Globus pallidus (tissue), 1 donor: ENCODE data around the gene CHST8.

ENCODE experiments used
- DNase-seq: peaks from one replicate; pipeline ENCODE4 v3.0.0-alpha.2; 2015; ENCODE audit warnings: low spot score

The CHST8 gene

DNA sequence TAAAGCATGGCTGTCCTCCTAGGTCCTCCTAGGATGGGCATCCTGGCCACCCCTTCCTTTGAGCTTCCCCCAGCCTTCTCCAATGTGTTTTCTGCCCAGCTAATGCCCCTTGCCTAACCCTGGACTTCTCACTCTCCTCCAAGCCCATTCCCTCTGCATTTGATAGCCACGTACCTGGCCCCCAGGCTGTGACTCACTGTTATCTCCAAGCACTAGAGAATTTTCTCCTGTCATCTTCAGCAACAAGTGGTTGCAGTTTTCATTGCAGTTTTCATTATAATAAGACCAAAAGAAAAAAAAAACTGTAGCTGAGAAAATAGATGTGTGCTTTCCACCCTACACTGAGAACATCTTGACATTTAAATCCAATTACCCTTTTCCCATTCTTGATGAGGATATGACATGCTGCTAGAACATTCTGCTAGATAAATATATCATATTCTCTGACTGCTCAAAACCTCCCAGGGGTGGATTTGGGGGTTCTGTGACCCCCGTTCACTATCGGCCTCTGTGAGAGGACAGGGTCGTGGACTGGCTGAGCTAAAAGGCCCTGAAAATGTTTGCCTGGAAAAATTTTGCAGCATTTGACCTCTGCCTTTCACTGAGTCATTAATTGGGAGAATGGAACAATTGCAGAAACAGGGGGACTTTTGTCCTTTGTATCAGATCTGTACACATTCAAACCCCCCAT is 116.1 kb downstream of the CHST8 start:
- no peak for DNase-seq

GRCh38 chr19:33740811-33741396 is 119.2 kb downstream of the CHST8 start:
- peak; percentile 12 for DNase-seq

DNA sequence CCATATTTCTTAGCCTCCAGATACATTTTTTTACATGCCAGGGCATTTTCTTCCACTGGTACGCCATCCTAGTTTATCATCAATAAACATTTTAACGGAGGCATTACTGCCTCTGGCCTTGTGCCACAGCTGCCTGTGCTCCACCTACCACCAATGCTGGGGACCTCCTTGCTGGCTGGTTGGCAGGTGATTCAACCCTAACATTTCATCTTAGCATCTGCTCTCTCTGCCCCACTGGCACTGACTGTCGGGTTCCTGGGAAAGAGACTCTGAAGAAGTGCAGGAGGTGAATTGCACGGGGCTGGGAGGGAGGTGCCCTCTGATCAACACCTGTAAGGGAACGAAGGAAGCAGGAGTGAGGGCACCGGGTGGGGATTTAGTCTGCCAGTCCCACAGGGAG is 123.5 kb downstream of the CHST8 start:
- DNase-seq: no peak

DNA sequence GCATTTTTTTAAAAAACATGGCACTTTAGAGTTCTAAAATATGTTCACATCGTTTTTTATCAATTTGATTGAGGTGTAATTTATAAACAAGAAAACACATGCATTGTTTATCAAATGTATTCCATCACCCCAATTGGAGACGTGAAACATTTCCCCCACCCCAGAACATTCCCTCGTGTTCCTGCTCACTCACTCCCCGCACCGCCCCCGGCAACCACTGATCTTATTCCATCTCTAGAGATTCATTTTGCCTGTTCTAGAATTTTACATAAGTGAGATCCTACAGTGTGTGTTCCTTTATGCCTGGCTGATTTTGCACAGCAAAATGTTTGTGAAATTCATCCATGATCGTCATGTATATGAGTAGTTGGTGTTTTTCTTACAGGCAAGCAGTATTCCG is 124.4 kb downstream of the CHST8 start:
- DNase-seq: no peak

GRCh38 chr19:33747273-33747672 is 125.5 kb downstream of the CHST8 start:
- no peak for DNase-seq

DNA sequence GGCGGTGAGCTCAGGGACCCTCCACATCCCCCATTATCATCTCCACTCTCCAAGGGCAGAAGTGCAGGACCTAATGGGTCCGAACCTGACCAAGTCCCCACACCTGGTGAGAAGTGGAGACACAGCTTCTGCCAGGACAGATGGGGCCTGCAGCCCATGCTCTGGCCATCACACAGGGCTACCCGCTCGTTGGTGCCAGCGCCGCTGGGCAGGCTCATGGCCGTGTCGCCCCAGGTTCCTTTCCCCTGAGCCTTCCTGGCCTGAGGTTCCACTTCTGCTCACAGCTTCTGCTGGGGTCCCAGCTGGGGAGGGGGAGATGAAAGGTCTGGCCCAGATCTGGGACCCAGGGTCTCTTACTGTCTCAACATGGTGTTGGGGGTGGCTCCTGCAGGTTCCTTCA is 126.5 kb downstream of the CHST8 start:
- DNase-seq: no peak

GRCh38 chr19:33749016-33749415 is 127.3 kb downstream of the CHST8 start:
- no peak for DNase-seq

DNA sequence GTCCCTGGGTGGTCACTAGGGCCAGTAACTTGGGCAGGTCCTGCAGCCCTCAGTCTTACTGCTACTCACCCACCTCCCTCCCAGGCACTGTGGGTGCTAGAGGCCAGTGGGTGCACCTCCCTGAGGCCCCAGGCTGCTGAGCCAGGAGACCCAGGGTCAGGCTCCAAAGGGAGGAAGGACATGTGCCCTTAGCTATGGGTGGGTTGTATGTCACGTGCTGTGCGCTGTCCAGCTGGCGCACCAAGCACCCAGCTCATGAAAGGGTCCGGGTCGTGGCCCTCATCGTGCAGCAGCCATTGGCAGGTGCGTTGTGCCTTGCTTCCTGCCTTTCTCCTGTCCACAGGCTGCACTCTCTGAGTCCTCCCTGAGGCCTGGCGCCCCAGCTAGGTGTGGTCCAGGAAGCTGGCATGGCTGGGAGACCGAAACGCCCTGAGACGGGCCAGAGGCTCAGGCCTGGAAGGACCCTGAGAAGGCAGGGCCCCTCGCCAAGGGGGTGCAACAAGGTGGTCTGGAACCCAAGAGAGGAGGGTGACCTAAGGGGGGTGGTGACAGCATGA is 127.9 kb downstream of the CHST8 start:
- DNase-seq: no peak

DNA sequence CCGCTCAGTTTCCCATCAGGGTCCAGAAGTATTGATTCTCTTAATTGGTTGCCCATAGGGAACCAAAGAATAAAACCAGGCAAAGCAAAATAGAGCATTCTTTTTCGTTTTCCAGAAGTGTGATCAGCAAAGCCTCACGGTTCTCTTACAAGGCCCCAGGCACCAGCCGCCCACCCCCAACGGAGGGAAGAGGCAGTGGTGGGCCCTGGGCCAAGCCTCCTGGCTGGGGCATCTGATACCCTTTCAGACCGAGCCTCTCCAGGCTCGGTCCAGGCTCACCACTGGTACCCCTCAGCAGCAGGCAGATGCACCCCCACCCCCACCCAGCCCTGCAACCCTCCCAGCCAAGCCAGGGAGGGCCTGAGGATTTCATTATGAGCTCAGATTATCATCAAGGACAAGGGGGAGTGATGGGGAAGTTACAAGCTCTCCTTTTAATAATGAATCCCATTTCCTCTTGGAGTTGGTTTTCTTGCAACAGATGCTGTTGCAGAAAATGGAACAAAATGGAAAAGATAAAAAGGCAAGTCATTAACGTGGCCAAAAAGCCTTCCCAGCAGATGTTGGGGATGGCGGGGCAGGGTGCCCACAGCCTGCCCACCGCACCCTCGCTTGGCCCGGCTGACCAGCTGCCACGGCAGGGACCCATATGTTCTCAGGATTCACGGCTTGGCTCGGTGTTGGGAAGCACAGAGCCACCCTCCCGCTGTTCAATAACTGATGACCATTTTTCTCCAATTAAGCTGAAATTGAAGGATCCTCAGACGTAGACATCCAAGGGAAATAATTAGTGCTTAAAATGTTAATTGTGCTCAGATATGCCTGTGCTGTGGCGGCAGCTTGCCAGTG is 129.1 kb downstream of the CHST8 start:
- no peak for DNase-seq

- no peak for DNase-seq
Observed at GRCh38 chr19:33751436-33751770, 129.7 kb downstream of the CHST8 start.

DNA sequence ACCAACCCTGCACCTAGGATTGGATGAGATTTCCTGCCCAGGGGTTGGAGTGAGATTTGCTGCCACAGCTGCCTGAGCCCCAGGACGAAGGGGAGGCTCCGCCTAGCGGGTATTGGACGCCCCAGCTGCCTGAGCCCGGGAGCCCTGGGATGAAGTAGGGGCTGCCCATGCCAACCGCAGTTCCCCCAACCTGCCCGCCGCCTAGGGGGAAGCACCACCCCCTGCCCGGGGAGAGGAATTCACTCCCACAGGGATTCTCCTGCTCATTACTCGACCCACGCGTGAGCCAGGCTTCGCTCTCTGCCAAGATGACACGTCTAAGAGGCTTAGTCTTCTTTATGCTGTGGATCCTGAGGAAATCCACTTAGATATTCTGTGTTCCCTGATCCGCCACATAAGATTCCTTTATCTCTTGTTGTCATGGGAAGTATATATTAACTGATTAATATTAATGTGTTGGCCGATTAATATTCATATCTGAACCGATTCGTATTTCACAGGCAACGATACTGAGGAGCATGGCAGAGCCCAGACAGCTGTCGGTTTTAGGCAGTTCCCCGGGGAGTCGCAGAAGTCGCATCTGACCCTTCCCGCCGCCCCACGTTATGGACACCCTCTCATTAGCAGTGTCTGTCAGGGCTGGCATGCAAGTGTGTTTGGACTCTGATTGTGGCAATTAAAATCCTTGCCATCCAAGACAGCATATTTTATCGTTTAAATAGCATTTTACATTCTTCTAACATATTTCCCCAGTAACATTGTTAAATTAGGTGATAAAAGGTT is 130.5 kb downstream of the CHST8 start:
- no peak for DNase-seq

GRCh38 chr19:33752945-33753344 is 131.2 kb downstream of the CHST8 start:
- no peak for DNase-seq

- DNase-seq: no peak
Observed at GRCh38 chr19:33754361-33754760, 132.6 kb downstream of the CHST8 start.

DNA sequence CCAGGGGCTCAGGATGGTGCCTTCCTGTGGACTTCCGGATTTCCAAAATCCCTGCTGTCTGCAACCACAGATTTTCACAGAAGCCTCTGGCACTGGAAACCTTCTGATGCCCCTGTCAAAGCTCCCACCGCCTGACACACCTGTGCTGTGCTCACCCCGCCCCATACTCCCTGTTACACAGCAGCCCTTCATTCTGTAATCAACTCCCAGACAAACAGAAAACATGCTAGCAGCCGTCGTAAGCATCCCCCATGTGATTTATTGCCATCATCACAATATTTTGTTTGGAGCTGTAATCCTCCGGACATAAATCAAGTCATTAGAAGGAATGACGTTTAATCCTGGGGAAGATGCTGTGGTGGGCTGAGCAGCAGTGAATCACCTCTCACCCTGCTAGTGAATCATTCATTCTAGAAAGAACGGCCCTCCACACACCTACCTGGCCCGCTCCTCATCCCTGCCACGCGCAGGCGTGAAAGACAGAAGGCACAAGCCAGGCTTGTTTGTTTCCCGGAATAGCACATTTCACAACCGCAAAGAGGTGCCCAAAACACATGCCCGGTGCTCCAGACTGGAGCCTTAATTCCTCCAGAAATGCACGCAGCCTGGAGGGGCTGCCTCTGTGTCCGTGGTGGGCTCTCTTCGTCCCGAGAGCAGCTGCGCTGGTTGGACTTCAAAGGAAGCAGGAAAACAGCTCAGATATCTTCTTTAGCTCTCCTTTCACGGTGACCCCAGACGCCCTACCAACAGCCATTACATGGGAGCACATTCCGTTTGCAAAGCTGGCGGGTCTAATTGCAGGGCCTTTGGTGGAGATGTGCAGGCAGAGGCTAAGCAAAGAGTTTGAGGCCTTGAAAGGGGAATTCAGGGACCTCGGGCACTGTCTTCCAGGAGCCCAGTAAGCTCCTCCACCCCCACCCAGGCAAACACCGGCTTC is 133.6 kb downstream of the CHST8 start:
- DNase-seq: no peak

- DNase-seq: no peak
Observed at GRCh38 chr19:33756177-33756576, 134.4 kb downstream of the CHST8 start.

- DNase-seq: no peak
Observed at GRCh38 chr19:33758541-33759013, 136.8 kb downstream of the CHST8 start.

DNA sequence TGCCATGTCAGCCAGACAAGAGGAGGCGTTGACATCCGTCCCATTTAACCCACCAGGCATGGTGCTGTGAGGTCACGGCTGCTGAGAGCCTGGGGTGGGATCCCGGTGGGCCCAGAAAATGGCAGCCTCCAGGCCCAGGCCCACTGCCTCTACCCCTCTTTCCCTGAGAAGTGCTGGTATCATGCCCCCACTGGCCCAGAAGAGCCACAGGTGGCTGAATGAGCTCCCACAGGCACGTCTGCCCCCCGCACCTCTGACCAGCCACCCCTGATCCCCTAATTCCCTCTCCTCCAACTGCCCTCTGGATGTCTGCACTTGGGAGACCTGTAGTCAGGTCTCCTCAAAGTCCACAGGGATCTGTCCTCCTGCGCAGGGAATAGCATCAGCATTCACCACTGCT is 137.6 kb downstream of the CHST8 start:
- DNase-seq: no peak

DNA sequence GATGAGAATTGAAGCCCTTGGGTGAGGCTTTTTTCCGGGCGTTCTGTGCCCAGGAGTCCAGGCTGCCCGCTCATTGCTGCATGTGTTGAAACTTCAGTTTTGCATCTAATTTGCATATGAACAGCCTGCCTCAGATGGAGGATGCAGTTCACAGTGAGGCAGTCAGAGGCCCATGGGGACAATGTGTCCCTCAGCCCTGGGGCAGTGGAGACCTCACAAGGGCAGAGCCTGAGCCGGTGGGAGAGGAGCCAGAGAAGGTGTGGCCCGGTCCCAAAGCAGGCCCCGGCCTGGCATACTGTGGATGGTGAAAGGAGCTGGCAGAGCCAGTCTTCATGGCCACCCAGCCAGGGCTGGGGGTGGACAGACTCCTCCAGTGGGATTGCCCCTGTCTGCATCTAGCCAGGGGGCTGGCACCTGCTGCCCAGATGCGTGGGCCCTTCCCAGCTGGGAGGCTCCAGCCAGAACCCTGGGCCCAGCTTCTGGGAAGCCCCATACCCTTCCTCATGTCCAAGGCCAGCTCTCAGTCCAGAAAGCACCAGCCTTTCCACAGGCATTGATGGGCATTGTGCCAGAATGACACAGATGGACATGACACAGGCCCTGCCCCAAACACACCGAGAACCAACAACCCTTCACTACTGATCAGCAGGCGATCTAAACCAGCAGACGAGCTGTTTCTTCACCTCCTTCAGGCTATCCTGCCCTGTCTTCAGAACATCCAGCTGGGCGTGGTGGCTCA is 142.0 kb downstream of the CHST8 start:
- peak; percentile 25 for DNase-seq

GRCh38 chr19:33766623-33767022 is 144.9 kb downstream of the CHST8 start:
- no peak for DNase-seq

- DNase-seq: no peak
Observed at GRCh38 chr19:33767898-33768413, 146.2 kb downstream of the CHST8 start.
